Measurements from ENCODE around the gene BTG1.

- TF ChIP-seq POLR2A (IDR thresholded peaks at IDR 0.05; ENCODE audit: low read length): no peak
- no peak for TF ChIP-seq GATA1 (IDR thresholded peaks at IDR 0.05; ENCODE audit: low read depth, low read length)
These were observed 35.5 kb downstream of the BTG1 start for GRCh38 chr12:92110083-92110640.

Measured in erythroblast (primary cell).